Measurements from ENCODE around the gene PEX11G. TPM values are rescaled to one million over a fixed set of nuclear protein-coding genes. Genes with fewer than 3 reads are reported as not detected.

PEX11G gene
- total RNA-seq, 1 donor from 2014 or later: 2.1 TPM

DNA sequence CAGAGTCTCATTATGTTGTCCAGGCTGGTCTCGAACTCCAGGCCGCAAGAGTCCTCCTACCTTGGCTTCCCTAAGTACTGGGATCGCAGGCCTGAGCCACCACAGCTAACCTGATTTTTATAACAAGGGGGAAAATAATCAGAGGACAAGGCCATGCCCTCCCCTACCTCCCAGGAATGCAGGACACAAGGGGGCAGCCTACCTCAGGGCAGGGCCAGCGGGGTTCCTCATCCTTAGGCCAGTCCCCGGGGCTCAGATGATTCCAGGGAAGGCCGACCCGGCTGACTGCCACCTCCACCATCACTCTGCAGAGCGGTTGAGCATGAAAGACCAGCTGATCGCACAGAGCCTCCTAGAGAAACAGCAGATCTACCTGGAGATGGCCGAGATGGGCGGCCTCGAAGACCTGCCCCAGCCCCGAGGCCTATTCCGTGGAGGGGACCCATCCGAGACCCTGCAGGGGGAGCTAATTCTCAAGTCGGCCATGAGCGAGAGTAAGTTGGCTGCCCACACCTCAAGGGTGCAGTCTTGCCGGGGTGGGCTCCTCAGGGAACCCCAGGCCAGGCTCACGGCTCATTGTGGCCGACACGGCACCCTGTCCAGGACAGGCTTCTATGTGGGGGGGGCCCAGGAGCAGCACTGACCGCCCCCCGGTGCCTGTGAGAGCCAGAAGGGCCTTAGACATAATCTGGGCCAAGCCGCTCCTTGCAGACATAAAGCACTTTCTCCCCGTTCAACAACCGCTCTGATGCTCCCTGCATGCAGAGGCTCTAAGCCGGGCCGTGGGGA is 26.8 kb downstream of the PEX11G start:
- FAIRE-seq (no peak), DNase-seq (ENCODE audit: low read depth) (no peak)
- TF ChIP-seq, protein P1, sequence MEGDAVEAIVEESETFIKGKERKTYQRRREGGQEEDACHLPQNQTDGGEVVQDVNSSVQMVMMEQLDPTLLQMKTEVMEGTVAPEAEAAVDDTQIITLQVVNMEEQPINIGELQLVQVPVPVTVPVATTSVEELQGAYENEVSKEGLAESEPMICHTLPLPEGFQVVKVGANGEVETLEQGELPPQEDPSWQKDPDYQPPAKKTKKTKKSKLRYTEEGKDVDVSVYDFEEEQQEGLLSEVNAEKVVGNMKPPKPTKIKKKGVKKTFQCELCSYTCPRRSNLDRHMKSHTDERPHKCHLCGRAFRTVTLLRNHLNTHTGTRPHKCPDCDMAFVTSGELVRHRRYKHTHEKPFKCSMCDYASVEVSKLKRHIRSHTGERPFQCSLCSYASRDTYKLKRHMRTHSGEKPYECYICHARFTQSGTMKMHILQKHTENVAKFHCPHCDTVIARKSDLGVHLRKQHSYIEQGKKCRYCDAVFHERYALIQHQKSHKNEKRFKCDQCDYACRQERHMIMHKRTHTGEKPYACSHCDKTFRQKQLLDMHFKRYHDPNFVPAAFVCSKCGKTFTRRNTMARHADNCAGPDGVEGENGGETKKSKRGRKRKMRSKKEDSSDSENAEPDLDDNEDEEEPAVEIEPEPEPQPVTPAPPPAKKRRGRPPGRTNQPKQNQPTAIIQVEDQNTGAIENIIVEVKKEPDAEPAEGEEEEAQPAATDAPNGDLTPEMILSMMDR (IDR thresholded peaks at IDR 0.05; ENCODE audit: insufficient read depth, low read length, severe bottlenecking): peak; percentile 6
- no peaks in the 10 kb centered on the region for H3K27me3 ChIP-seq (ENCODE audit: control insufficient read depth, insufficient read depth, low read length)
- H3K36me3 ChIP-seq (ENCODE audit: control insufficient read depth, insufficient read depth, low read length): peaks cover 36% of the 10 kb centered on the region
- no peak overlapping the region for H3K4me3 ChIP-seq (ENCODE audit: low read depth, low read length)

DNA sequence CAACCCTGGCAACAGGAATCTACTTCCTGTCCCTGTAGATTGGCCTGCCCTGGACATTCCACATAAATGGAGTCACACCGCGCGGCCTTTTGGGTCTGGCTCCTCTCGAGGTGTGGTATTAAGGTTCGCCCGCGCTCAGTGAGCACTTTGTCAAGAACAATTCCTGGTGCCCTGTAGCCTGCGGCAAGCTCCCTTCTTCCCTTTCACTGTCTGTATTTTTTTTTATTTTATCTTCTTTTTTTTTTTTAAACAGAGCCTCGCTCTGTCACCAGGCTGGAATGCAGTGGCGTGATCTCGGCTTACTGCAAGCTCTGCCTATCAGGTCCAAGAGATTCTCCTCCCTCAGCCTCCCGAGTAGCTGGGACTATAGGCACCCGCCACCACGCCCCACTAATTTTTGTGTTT is 28.3 kb downstream of the PEX11G start:
- H3K36me3 ChIP-seq (ENCODE audit: control insufficient read depth, insufficient read depth, low read length): peaks cover 44% of the 10 kb centered on the region
- H3K27me3 ChIP-seq (ENCODE audit: control insufficient read depth, insufficient read depth, low read length): no peaks in the 10 kb centered on the region
- FAIRE-seq: no peak
- TF ChIP-seq, protein P1 (IDR thresholded peaks at IDR 0.05; ENCODE audit: insufficient read depth, low read length, severe bottlenecking): no peak
- H3K4me3 ChIP-seq (ENCODE audit: low read depth, low read length): no peak overlapping the region
- DNase-seq (ENCODE audit: low read depth): no peak

DNA sequence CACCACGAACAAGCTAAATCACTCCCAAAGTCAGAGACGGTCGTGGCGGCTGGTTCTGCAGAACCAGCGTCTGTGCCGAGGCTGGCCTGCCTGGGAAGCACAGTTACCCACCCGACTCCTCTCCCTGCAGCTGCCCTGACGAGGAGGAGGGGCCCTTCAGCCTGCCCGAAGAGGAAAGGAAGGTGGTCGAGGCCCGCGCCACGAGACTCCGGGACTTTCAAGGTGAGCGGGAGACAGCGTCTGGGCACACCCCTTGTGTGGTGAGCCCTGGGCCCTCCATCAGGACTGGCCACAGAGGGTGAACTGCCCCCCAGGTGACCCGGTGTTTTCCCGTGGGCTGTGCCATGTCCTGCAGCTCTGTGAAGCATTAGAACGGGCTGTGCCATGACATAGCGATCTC is 29.1 kb downstream of the PEX11G start:
- DNase-seq (ENCODE audit: low read depth): no peak
- no peak for FAIRE-seq
- no peaks in the 10 kb centered on the region for H3K27me3 ChIP-seq (ENCODE audit: control insufficient read depth, insufficient read depth, low read length)
- TF ChIP-seq, protein P1 (IDR thresholded peaks at IDR 0.05; ENCODE audit: insufficient read depth, low read length, severe bottlenecking): no peak
- H3K4me3 ChIP-seq (ENCODE audit: low read depth, low read length): no peak overlapping the region
- peaks cover 44% of the 10 kb centered on the region for H3K36me3 ChIP-seq (ENCODE audit: control insufficient read depth, insufficient read depth, low read length)

DNA sequence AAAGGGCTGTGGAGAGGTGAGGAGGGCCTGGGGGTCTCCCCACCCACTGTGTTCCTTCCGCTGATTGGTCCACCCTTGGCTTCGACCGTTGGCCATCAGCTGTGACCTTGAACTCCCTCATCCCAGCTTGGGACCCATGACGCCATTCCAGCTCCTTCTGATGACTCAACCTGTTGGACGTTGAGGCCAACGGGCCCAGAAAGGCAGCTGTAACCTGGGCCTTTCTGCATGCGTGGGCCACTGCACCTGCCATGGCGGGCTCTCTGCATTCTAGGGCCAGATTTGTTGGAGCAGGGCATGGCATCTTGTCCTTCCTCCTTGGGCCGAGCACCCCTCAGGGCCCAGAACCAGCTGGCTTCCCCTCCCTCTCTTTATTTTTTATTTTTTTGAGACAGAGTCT is 30.2 kb downstream of the PEX11G start:
- FAIRE-seq (peak; percentile 90), DNase-seq (ENCODE audit: low read depth) (no peak)
- no peaks in the 10 kb centered on the region for H3K27me3 ChIP-seq (ENCODE audit: control insufficient read depth, insufficient read depth, low read length)
- peaks cover 50% of the 10 kb centered on the region for H3K36me3 ChIP-seq (ENCODE audit: control insufficient read depth, insufficient read depth, low read length)
- TF ChIP-seq, protein P1 (IDR thresholded peaks at IDR 0.05; ENCODE audit: insufficient read depth, low read length, severe bottlenecking): no peak
- H3K4me3 ChIP-seq (ENCODE audit: low read depth, low read length): no peak overlapping the region

DNA sequence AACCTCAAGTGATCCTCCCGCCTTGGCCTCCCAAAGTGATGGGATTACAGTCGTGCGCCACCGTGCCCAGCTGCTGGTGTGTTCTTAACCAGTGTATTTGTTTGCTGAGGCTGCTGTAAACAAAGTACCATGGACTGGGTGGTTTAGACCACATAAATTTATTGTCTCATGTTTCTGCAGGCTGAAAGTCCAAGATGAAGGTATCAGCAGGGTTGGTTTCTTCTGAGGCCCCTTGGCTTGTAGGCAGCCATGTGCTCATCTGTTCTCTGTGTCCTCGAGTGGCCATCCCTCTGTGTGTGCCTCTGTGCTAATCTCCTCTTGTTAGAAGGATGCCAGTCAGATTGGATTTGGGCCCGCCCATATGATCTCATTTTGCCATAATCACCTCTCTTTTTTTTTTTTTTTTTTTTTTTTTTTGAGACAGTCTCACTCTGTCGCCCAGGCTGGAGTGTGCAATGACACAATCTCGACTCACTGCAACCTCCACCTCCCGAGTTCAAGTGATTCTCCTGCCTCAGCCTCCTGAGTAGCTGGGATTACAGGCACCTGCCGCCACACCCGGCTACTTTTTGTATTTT is 31.8 kb downstream of the PEX11G start:
- no peak overlapping the region for H3K4me3 ChIP-seq (ENCODE audit: low read depth, low read length)
- peak; percentile 63 for DNase-seq (ENCODE audit: low read depth)
- peaks cover 47% of the 10 kb centered on the region for H3K36me3 ChIP-seq (ENCODE audit: control insufficient read depth, insufficient read depth, low read length)
- FAIRE-seq: no peak
- no peaks in the 10 kb centered on the region for H3K27me3 ChIP-seq (ENCODE audit: control insufficient read depth, insufficient read depth, low read length)
- TF ChIP-seq, protein P1 (IDR thresholded peaks at IDR 0.05; ENCODE audit: insufficient read depth, low read length, severe bottlenecking): no peak
